Upper lobe of left lung (tissue), 6 donors: Measurements from ENCODE around the gene BOC. TPM values are rescaled to one million over a fixed set of nuclear protein-coding genes. Genes with fewer than 3 reads are reported as not detected.

ENCODE experiments used
- ATAC-seq, 2 donors: fragments of 200-7000 bp; cut with Tn5 transposase; one replicate each; pipeline ENCODE4 v1.9.1; 2022; ENCODE audit warnings: mild to moderate bottlenecking in 2 of 2, moderate library complexity in 2 of 2; ENCODE audit not compliant: low FRiP score in 2 of 2
- DNase-seq, 2 donors: peaks; one replicate each; pipeline ENCODE4 v3.0.0-alpha.2; 2019 to 2020
- H3K27ac ChIP-seq, 4 donors: fragments of 200-600 bp; sonication (generic); one replicate each; pipeline ENCODE4 v1.5.1; 2016 to 2019
- H3K27me3 ChIP-seq, 4 donors: fragments of 200-600 bp; sonication (generic); one replicate each; pipeline ENCODE4 v1.5.1; 2017 to 2019
- H3K36me3 ChIP-seq, 4 donors: fragments of 200-600 bp; sonication (generic); one replicate each; pipeline ENCODE4 v1.5.1; 2016 to 2019
- H3K4me1 ChIP-seq, 4 donors: fragments of 200-600 bp; sonication (generic); one replicate each; pipeline ENCODE4 v1.5.1; 2018 to 2019
- H3K4me3 ChIP-seq, 4 donors: fragments of 200-600 bp; sonication (generic); one replicate each; pipeline ENCODE4 v1.5.1; 2017 to 2019; ENCODE audit warnings: mild to moderate bottlenecking in 2 of 4, moderate library complexity in 1 of 4
- H3K9me3 ChIP-seq, 4 donors: fragments of 200-600 bp; sonication (generic); one replicate each; pipeline ENCODE4 v1.5.1; 2018 to 2019
- EP300 ChIP-seq, 4 donors: sonication (generic); formaldehyde crosslinking; IDR thresholded peaks; one replicate each; pipeline ENCODE4 v1.5.1; 2017; ENCODE audit warnings: antibody characterized with exemption in 4 of 4, control low read depth in 2 of 4
- POLR2A ChIP-seq, 4 donors: fragments of 450-650 bp; IDR thresholded peaks; one replicate each; pipeline ENCODE4 v1.5.1; 2016 to 2017; ENCODE audit warnings: antibody characterized with exemption in 4 of 4, mild to moderate bottlenecking in 2 of 4
- POLR2AphosphoS5 ChIP-seq, 2 donors: sonication (generic); formaldehyde crosslinking; IDR thresholded peaks; one replicate each; pipeline ENCODE4 v1.5.1; 2017; ENCODE audit warnings: antibody characterized with exemption in 2 of 2
- WGBS, 2 donors: methylation state at CpG; one replicate each; pipeline ENCODE4 v1.1.5; 2017 to 2018; 5-methylcytosine and 5-hydroxymethylcytosine counted together
- total RNA-seq, 6 donors: library from RNA; depleted of rRNA in 4 of 6; stranded (reverse); fragments of >200 nt in 4 of 6; gene quantifications; one replicate each; pipeline versions ENCODE4 v1.1.0 to v1.2.1, GENCODE V29; 2016 to 2021
- TF ChIP-seq, protein P1 (sequence below), 6 experiments: fragments of 450-650 bp in 4 of 6; fragments of 200-600 bp in 2 of 6; sonication (generic) in 2 of 6; IDR thresholded peaks; one replicate each; pipeline ENCODE4 v1.5.1; 2016 to 2019; ENCODE audit warnings: antibody characterized with exemption in 6 of 6
- donor health status: DM: no; HTN: no; CAD: no; lungs with moderate emphysema.
- donor health status: DM: no; HTN: yes; CAD: no; lungs with severe emphysema.

BOC gene
- total RNA-seq, 6 donors from 2014 or later, result 2.6 to 18.3 (median 4.5) TPM

DNA sequence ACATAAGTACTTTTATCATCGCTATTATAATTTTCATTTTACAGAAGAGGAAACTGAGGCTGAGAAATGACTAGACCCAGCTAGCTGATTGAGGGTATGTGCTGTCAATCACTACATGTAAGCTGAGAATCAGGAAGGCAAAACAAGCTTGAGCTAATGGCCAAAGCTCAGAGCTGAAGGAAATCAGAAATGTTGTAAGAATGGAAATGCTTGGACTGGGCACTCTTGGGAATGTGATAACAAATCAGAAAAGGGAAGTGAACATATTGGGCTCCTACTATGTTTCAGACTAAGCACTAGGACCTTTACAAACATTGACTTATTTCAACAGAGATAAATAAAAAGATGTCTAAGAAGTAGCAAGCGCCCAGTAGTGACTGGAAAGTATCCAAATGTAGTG lies 33.8 kb upstream of the BOC start:
- H3K27me3 ChIP-seq, result no peaks in the 10 kb centered on the region
- H3K4me3 ChIP-seq, result no peak overlapping the region
- WGBS, 2 donors, result 70 to 79% methylated on average over 2 of the region's 2 CpGs
- TF ChIP-seq POLR2AphosphoS5 (IDR thresholded peaks at IDR 0.05) (no peak), EP300 (IDR thresholded peaks at IDR 0.05) (no peak), POLR2A (IDR thresholded peaks at IDR 0.05) (no peak)
- TF ChIP-seq, protein P1, sequence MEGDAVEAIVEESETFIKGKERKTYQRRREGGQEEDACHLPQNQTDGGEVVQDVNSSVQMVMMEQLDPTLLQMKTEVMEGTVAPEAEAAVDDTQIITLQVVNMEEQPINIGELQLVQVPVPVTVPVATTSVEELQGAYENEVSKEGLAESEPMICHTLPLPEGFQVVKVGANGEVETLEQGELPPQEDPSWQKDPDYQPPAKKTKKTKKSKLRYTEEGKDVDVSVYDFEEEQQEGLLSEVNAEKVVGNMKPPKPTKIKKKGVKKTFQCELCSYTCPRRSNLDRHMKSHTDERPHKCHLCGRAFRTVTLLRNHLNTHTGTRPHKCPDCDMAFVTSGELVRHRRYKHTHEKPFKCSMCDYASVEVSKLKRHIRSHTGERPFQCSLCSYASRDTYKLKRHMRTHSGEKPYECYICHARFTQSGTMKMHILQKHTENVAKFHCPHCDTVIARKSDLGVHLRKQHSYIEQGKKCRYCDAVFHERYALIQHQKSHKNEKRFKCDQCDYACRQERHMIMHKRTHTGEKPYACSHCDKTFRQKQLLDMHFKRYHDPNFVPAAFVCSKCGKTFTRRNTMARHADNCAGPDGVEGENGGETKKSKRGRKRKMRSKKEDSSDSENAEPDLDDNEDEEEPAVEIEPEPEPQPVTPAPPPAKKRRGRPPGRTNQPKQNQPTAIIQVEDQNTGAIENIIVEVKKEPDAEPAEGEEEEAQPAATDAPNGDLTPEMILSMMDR (IDR thresholded peaks at IDR 0.05), result no peak
- no peak for ATAC-seq
- peaks cover 0 to 2% (median 0%) of the 10 kb centered on the region in 4 donors for H3K4me1 ChIP-seq
- DNase-seq, result no peak
- H3K36me3 ChIP-seq, result no peaks in the 10 kb centered on the region
- no peaks in the 10 kb centered on the region for H3K9me3 ChIP-seq
- H3K27ac ChIP-seq, result no peak overlapping the region

DNA sequence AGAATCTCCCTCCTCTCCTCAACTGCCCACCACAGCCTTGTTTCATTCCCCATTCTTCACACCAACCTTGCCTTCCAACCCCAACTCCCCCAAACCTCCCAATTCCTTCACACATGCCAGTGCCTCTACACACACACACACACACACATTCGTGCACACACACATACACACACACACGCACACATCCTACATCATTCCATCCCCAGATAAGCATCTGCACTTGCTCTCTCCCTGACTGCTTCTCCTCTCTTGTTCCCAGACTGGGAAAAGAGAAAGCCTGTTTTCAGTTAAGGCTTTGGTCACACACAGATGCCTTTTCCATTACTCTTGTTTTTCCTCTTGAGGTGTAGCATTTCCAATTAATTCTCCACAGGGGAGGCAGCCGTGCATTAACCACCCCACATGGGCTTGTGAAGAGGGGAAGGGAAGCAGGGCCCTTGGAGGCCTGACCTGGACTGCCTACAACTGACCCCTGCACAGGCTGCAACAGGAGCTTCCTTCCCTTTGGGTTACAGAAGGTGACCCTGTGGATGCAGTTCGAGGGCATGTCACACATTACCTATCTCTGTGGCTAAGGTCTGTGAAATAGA lies 32.0 kb upstream of the BOC start:
- DNase-seq (no peak), ATAC-seq (no peak)
- Histone ChIP-seq H3K27ac (no peak overlapping the region), H3K4me1 (peaks cover 0 to 2% (median 0%) of the 10 kb centered on the region in 4 donors), H3K4me3 (no peak overlapping the region), H3K27me3 (no peaks in the 10 kb centered on the region), H3K9me3 (no peaks in the 10 kb centered on the region), H3K36me3 (no peaks in the 10 kb centered on the region)
- TF ChIP-seq EP300 (IDR thresholded peaks at IDR 0.05) (no peak), POLR2AphosphoS5 (IDR thresholded peaks at IDR 0.05) (no peak), POLR2A (IDR thresholded peaks at IDR 0.05) (no peak)
- WGBS, 2 donors, result 84 to 85% methylated on average over 4 of the region's 4 CpGs

DNA sequence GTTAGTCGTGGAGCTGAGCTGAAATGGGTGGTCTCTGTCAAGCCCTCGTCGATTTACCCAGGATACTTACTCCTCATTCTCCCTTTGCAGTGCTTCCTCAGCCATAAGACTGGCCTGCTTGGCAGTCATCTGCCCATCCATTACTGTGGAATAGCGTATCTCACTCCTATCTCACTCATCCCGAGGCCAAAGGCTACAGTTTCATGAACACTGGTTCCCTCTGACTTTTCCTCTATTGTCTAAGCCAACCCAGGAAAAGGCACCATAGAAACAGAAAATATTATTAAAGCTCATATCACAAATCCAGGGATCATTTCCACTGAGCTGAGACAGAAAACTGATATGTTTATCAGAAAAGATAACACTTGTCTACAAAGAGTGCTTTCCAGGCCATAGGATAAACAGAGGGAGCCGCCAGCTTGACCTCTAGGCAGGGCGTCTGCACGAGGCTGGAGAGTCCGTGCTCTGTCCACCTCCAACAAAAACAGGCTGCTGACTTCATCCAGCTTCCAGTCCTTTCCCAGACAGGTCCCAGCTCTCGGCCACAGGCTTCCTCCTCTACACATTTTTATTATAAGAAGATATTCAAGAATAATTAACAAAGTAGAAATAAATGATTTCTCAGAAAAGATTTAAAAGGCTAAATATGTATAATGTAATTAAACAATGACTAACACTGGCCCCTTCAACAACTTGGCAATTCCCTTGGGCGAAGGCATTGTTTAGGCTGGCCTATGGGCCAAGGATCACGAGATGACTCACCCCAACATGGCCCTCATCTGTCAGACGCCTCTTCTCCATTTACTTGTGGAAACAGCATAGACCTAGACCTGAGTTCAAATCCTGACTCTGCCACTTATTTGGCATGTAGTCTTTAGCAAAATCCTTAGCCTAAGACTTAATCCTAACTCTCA lies 27.4 kb upstream of the BOC start:
- TF ChIP-seq POLR2A (IDR thresholded peaks at IDR 0.05), result no peak
- TF ChIP-seq, protein P1 (IDR thresholded peaks at IDR 0.05), result no peak
- TF ChIP-seq POLR2AphosphoS5 (IDR thresholded peaks at IDR 0.05), result no peak
- no peak for TF ChIP-seq EP300 (IDR thresholded peaks at IDR 0.05)
- no peaks in the 10 kb centered on the region for H3K36me3 ChIP-seq
- no peaks in the 10 kb centered on the region for H3K27me3 ChIP-seq
- H3K9me3 ChIP-seq, result no peaks in the 10 kb centered on the region
- DNase-seq, result no peak
- ATAC-seq, result no peak
- H3K4me1 ChIP-seq, result no peaks in the 10 kb centered on the region
- no peak overlapping the region for H3K27ac ChIP-seq
- WGBS, 2 donors, result 71 to 86% methylated on average over 13 of the region's 13 CpGs
- no peak overlapping the region for H3K4me3 ChIP-seq

DNA sequence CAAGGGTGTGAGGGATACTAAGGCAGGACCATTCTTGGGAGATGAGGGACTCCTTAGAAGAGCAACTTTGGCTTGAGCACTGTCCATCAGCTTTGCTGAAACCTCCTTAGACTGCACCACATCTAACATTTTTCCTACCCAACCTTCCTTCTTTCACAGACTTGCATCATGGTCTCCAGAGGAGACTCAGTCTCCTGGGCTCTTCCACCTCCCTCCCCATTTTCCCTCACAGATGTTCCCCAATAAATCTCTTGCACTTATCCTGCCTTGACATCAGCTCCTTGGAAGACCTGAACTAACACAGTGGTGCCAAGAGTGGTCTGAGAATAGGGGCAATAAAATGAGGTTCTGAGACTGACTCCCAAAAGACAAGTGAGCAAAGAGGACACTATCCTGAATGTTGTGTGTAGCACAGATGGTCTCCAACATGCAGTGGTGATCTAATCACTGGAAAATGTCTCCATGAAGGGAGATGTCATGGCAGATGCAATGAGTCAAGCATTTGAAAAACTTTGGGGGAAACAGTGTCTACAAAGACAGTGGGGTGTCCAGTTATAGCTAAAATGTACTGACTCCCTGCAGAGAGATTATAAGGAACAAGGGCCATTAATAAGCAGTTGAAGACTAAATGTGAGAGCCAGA lies 26.0 kb upstream of the BOC start:
- H3K27ac ChIP-seq, result no peak overlapping the region
- ATAC-seq (no peak), DNase-seq (no peak)
- no peaks in the 10 kb centered on the region for H3K27me3 ChIP-seq
- no peak for TF ChIP-seq POLR2AphosphoS5 (IDR thresholded peaks at IDR 0.05)
- no peak for TF ChIP-seq POLR2A (IDR thresholded peaks at IDR 0.05)
- TF ChIP-seq EP300 (IDR thresholded peaks at IDR 0.05), result no peak
- TF ChIP-seq, protein P1 (IDR thresholded peaks at IDR 0.05), result no peak
- H3K9me3 ChIP-seq, result no peaks in the 10 kb centered on the region
- H3K4me1 ChIP-seq, result no peaks in the 10 kb centered on the region
- H3K4me3 ChIP-seq, result no peak overlapping the region
- no peaks in the 10 kb centered on the region for H3K36me3 ChIP-seq

DNA sequence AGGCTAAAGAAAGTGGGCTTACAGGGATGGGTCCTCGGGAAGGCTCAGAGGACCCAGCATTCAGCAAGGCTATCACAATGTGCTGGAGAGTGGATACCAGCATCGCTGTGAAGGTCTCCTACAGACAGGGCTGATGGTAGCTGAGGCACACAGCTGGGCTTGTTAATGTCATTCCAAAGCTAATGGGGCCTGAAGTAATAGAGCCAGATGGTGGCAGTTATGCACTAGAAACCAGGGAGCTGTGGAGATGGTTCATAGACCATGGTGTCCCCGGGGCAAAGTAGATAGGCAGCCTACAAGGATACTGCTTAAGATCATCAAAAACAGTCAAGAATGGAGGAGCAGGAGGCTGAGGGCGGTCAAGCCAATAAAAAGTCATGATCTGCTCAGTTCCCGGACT lies 24.8 kb upstream of the BOC start:
- Histone ChIP-seq H3K9me3 (no peaks in the 10 kb centered on the region), H3K4me1 (no peaks in the 10 kb centered on the region), H3K36me3 (no peaks in the 10 kb centered on the region), H3K27ac (no peak overlapping the region), H3K4me3 (no peak overlapping the region), H3K27me3 (no peaks in the 10 kb centered on the region)
- DNase-seq (no peak), ATAC-seq (no peak)
- no peak for TF ChIP-seq POLR2AphosphoS5 (IDR thresholded peaks at IDR 0.05)
- TF ChIP-seq POLR2A (IDR thresholded peaks at IDR 0.05), result no peak
- no peak for TF ChIP-seq EP300 (IDR thresholded peaks at IDR 0.05)
- TF ChIP-seq, protein P1 (IDR thresholded peaks at IDR 0.05), result no peak
- whole genome bisulfite sequencing, 2 donors, result 93 to 96% methylated on average over 5 of the region's 5 CpGs
